PC-9 (cell line): ENCODE data around the gene SEMA7A. TPM values are rescaled to one million over a fixed set of nuclear protein-coding genes. Genes with fewer than 3 reads are reported as not detected.
"Not testable (repeated sequence)": the region's sequence is repeated elsewhere in the genome, so short reads cannot be mapped to it uniquely, and the experiment has no call there.

Source experiments
- BruUV-seq: library from RNA; stranded (reverse); fragments of 400-500 nt; replicated peaks from 2 replicates; lab custom pipeline; 2021; lab: Mats Ljungman, UMichigan
- CTCF ChIA-PET: fragments of 300-600 bp; sonication (Branson Sonifier 250); formaldehyde crosslinking; loops from one replicate; lab custom pipeline; 2022; ENCODE audit warnings: antibody characterized with exemption; lab: Charles Lee
- POLR2A ChIA-PET: fragments of 300-600 bp; sonication (Branson Sonifier 250); formaldehyde crosslinking; loops from one replicate; lab custom pipeline; 2022; ENCODE audit warnings: antibody characterized with exemption; ENCODE audit not compliant: unreplicated experiment; lab: Charles Lee
- DNase-seq, 2 experiments: peaks; one replicate each; pipeline versions ENCODE4 v3.0.0 to v3.0.0-alpha.2; 2015 to 2022; ENCODE audit warnings: mixed read lengths in 1 of 2
- H2AFZ ChIP-seq: fragments of 200-600 bp; sonication (generic); 2 replicates; pipeline ENCODE4 v1.8.1; 2017; ENCODE audit warnings: antibody characterized with exemption
- H3F3A ChIP-seq: fragments of 200-600 bp; sonication (generic); 2 replicates; pipeline ENCODE4 v1.8.1; 2017; ENCODE audit warnings: antibody characterized with exemption, mild to moderate bottlenecking, low read depth; ENCODE audit not compliant: insufficient read depth
- H3K27ac ChIP-seq: fragments of 200-600 bp; sonication (generic); 2 replicates; pipeline ENCODE4 v1.6.1; 2016; ENCODE audit warnings: mixed run types
- H3K27me3 ChIP-seq: fragments of 200-600 bp; sonication (generic); 2 replicates; pipeline ENCODE4 v1.6.1; 2016; ENCODE audit warnings: low read depth, mixed run types; ENCODE audit not compliant: insufficient read depth
- H3K36me3 ChIP-seq: fragments of 200-600 bp; sonication (generic); 2 replicates; pipeline ENCODE4 v1.6.1; 2016; ENCODE audit warnings: low read depth, mixed run types
- H3K4me1 ChIP-seq: fragments of 200-600 bp; sonication (generic); replicated peaks from 2 replicates; pipeline ENCODE4 v1.6.1; 2016; ENCODE audit warnings: mixed run types; ENCODE audit not compliant: insufficient read depth
- H3K4me2 ChIP-seq: fragments of 200-600 bp; sonication (generic); 2 replicates; pipeline ENCODE4 v1.6.1; 2017; ENCODE audit warnings: mixed run types
- H3K4me3 ChIP-seq: fragments of 200-600 bp; sonication (generic); 2 replicates; pipeline ENCODE4 v1.6.1; 2016; ENCODE audit warnings: mixed run types
- H3K79me2 ChIP-seq: fragments of 200-600 bp; sonication (generic); 2 replicates; pipeline ENCODE4 v1.6.1; 2017; ENCODE audit warnings: low read depth, mixed run types
- H3K9me2 ChIP-seq: fragments of 200-600 bp; sonication (generic); 2 replicates; pipeline ENCODE4 v1.8.1; 2017; ENCODE audit warnings: mild to moderate bottlenecking; ENCODE audit not compliant: insufficient read depth
- H3K9me3 ChIP-seq: fragments of 200-600 bp; sonication (generic); 2 replicates; pipeline ENCODE4 v1.8.1; 2016; ENCODE audit warnings: low read depth; ENCODE audit not compliant: insufficient read depth
- H4K20me1 ChIP-seq: fragments of 200-600 bp; sonication (generic); 2 replicates; pipeline ENCODE4 v1.8.1; 2017; ENCODE audit not compliant: insufficient read depth
- CTCF ChIP-seq: fragments of 200-600 bp; sonication (generic); conservative IDR thresholded peaks from 2 replicates; pipeline ENCODE4 v1.6.1; 2017; ENCODE audit warnings: mixed run types, antibody characterized with exemption, mild to moderate bottlenecking, moderate library complexity
- EZH2 ChIP-seq: fragments of 200-600 bp; sonication (generic); IDR thresholded peaks from 2 replicates; pipeline ENCODE4 v1.8.0; 2017; ENCODE audit warnings: antibody characterized with exemption, low read depth
- intact Hi-C: fragments of 100-400 bp; cut with micrococcal nuclease; formaldehyde crosslinking; loops from one replicate; pipeline ENCODE4 v1.10.0; 2022; ENCODE audit not compliant: unreplicated experiment
- total RNA-seq: library from RNA; stranded (reverse); gene quantifications from 2 replicates; pipeline ENCODE4 v1.2.3, GENCODE V29; 2021

The SEMA7A gene
- total RNA-seq, 1 experiment from 2014 or later, result 8.3 TPM

- Histone ChIP-seq H3K36me3 (no peaks in the 10 kb centered on the region), H3K79me2 (peaks cover 9% of the 10 kb centered on the region), H3K9me3 (no peaks in the 10 kb centered on the region), H2AFZ (peak overlapping the region; percentile 88), H3K4me2 (peak overlapping the region; percentile 92), H3K4me3 (peak overlapping the region; percentile 73), H4K20me1 (no peaks in the 10 kb centered on the region), H3K4me1 (0 out of 2 replicates have a peak, but pooled peaks cover 7% of the 10 kb centered on the region), H3K27ac (peak overlapping the region; percentile 24; the same call in 1 of the 2 replicates), H3K9me2 (no peaks in the 10 kb centered on the region), H3F3A (0 out of 2 replicates have a peak, but pooled peaks cover 11% of the 10 kb centered on the region), H3K27me3 (no peaks in the 10 kb centered on the region)
- intact Hi-C loops, result loop anchor here (1.0 kb wide), 2 partner anchors 79 to 153 kb away; partner anchors contain the start of genes ARID3B and CLK3
- no peak for DNase-seq
- BruUV-seq, result no TSS peak
- TF ChIP-seq CTCF, result no peak
- CTCF ChIA-PET, result interaction anchor here (0.7 kb wide), 1 partner anchor 263 kb away, joined by 5 read pairs; the partner anchor contains the start of gene CYP1A1
- POLR2A ChIA-PET, result no interaction called here
These were observed 28.2 kb upstream of the SEMA7A start for GRCh38 chr15:74461847-74462511.

- Histone ChIP-seq H3K9me3 (no peaks in the 10 kb centered on the region), H3K4me1 (0 out of 2 replicates have a peak, but pooled peaks cover 7% of the 10 kb centered on the region), H3K4me3 (peak within 1 kb of the TSS; percentile 73), H4K20me1 (no peaks in the 10 kb centered on the region), H3K79me2 (peaks cover 9% of the 10 kb centered on the region), H3K9me2 (no peaks in the 10 kb centered on the region), H3K36me3 (no peaks in the 10 kb centered on the region), H3K27ac (peak within 1 kb of the TSS; percentile 41), H2AFZ (peak within 1 kb of the TSS; percentile 88), H3K27me3 (no peaks in the 10 kb centered on the region), H3F3A (0 out of 2 replicates have a peak, but pooled peaks cover 11% of the 10 kb centered on the region), H3K4me2 (peak within 1 kb of the TSS; percentile 97)
- intact Hi-C loops, result loop anchor here (1.0 kb wide), 2 partner anchors 80 to 154 kb away; partner anchors contain the start of genes ARID3B and CLK3
- BruUV-seq, result TSS peak; percentile 81
- ChIA-PET POLR2A (interaction anchor here (0.6 to 0.7 kb wide), 2 partner anchors 137 to 155 kb away, joined by 3 to 7 read pairs; no protein-coding TSS in a partner anchor), CTCF (interaction anchor here (0.6 to 1.1 kb wide), 4 partner anchors 22 to 102 kb away, joined by 3 to 5 read pairs (median 3); no protein-coding TSS in a partner anchor)
- TF ChIP-seq EZH2, result no peak
- TF ChIP-seq CTCF, result no peak
- DNase-seq, result peak; percentile 90 to 95
These were observed 27.4 kb upstream of the SEMA7A start, which contains the start of gene UBL7 for GRCh38 chr15:74460871-74461846. Gene UBL7, minus strand, starts transcription at chr15:74461160. Its CDS starts 2,293 bp downstream, at chr15:74458867.

- Histone ChIP-seq H3K4me1 (0 out of 2 replicates have a peak, but pooled peaks cover 7% of the 10 kb centered on the region), H3K27me3 (no peaks in the 10 kb centered on the region), H3F3A (0 out of 2 replicates have a peak, but pooled peaks cover 11% of the 10 kb centered on the region), H3K27ac (peak overlapping the region; percentile 41), H3K79me2 (peaks cover 9% of the 10 kb centered on the region), H3K36me3 (no peaks in the 10 kb centered on the region), H3K4me2 (peak overlapping the region; percentile 97), H3K4me3 (peak overlapping the region; percentile 73), H3K9me2 (no peaks in the 10 kb centered on the region), H3K9me3 (no peaks in the 10 kb centered on the region), H4K20me1 (no peaks in the 10 kb centered on the region), H2AFZ (peak overlapping the region; percentile 88)
- ChIA-PET CTCF (interaction anchor here (1.1 kb wide), 1 partner anchor 53 kb away, joined by 3 read pairs; no protein-coding TSS in a partner anchor), POLR2A (no interaction called here)
- TF ChIP-seq CTCF (no peak), EZH2 (no peak)
- intact Hi-C loops, result no loop called here
- no TSS peak for BruUV-seq
- no peak for DNase-seq
These were observed 26.5 kb upstream of the SEMA7A start for GRCh38 chr15:74460298-74460697.

GRCh38 chr15:74459798-74460197 lies 26.0 kb upstream of the SEMA7A start:
- intact Hi-C loops, CTCF ChIA-PET, BruUV-seq: not testable (repeated sequence)

More at GRCh38 chr15:74459798-74460197, 26.0 kb upstream of the SEMA7A start:
- H4K20me1 ChIP-seq, DNase-seq, H3K9me2 ChIP-seq, H2AFZ ChIP-seq, H3K27ac ChIP-seq, H3K4me1 ChIP-seq, H3K27me3 ChIP-seq, H3K4me3 ChIP-seq, H3K79me2 ChIP-seq, POLR2A ChIA-PET, H3K36me3 ChIP-seq, H3K9me3 ChIP-seq: not testable (repeated sequence)
- Histone ChIP-seq H3F3A (0 out of 2 replicates have a peak, but pooled peaks cover 11% of the 10 kb centered on the region), H3K4me2 (peak overlapping the region; percentile 97)
